SK-N-SH treated with all-trans-retinoic acid at 6 μM for 48 hours (cell line): ENCODE results near the gene MRPS31.
A peak's percentile ranks its signal among the peaks of the same experiment; 100 is the strongest.

Source experiments
- ATAC-seq: fragments of 200-7000 bp; cut with Tn5 transposase; 3 replicates; pipeline ENCODE4 v1.9.1; 2020; ENCODE audit warnings: mild to moderate bottlenecking, moderate library complexity
- ARNTL ChIP-seq: fragments of 450-650 bp; formaldehyde crosslinking; IDR thresholded peaks from 2 replicates; pipeline ENCODE4 v1.5.0; 2020; ENCODE audit warnings: low read depth, mild to moderate bottlenecking, moderate library complexity, borderline replicate concordance
- BACH2 ChIP-seq: fragments of 250-450 bp; sonication (Bioruptor Pico); IDR thresholded peaks from 2 replicates; pipeline ENCODE4 v1.9.0; 2021; ENCODE audit warnings: mild to moderate bottlenecking, borderline replicate concordance
- CSRNP3 ChIP-seq: fragments of 250-450 bp; sonication (Bioruptor Pico); IDR thresholded peaks from 2 replicates; pipeline ENCODE4 v1.5.1; 2021; ENCODE audit warnings: mild to moderate bottlenecking, moderate library complexity
- ESRRG ChIP-seq: fragments of 250-450 bp; sonication (Bioruptor Pico); IDR thresholded peaks from 2 replicates; pipeline ENCODE4 v1.6.1; 2021; ENCODE audit warnings: mild to moderate bottlenecking
- GLIS3 ChIP-seq: fragments of 250-450 bp; sonication (Bioruptor Pico); IDR thresholded peaks from 2 replicates; pipeline ENCODE4 v1.5.0; 2020; ENCODE audit warnings: mild to moderate bottlenecking, moderate library complexity
- ISL1 ChIP-seq: fragments of 250-450 bp; sonication (Bioruptor Pico); IDR thresholded peaks from 2 replicates; pipeline ENCODE4 v2.1.2; 2022; ENCODE audit warnings: mild to moderate bottlenecking, moderate library complexity
- POU6F1 ChIP-seq: fragments of 250-450 bp; sonication (Bioruptor Pico); IDR thresholded peaks from 2 replicates; pipeline ENCODE4 v1.8.0; 2021; ENCODE audit warnings: low read depth, mild to moderate bottlenecking, moderate library complexity, borderline replicate concordance
- PPARA ChIP-seq: fragments of 250-450 bp; sonication (Bioruptor Pico); IDR thresholded peaks from 2 replicates; pipeline ENCODE4 v1.5.0; 2020; ENCODE audit warnings: mild to moderate bottlenecking, borderline replicate concordance
- RARB ChIP-seq: fragments of 250-450 bp; sonication (Bioruptor Pico); IDR thresholded peaks from 2 replicates; pipeline ENCODE4 v1.8.0; 2021; ENCODE audit warnings: mild to moderate bottlenecking, moderate library complexity
- SNAI2 ChIP-seq: fragments of 250-450 bp; sonication (Bioruptor Pico); IDR thresholded peaks from 2 replicates; pipeline ENCODE4 v1.5.0; 2020; ENCODE audit warnings: mild to moderate bottlenecking, moderate library complexity
- TCF4 ChIP-seq: fragments of 250-450 bp; sonication (Bioruptor Pico); IDR thresholded peaks from 2 replicates; pipeline ENCODE4 v1.8.0; 2021; ENCODE audit warnings: mild to moderate bottlenecking, moderate library complexity, borderline replicate concordance
- TOX ChIP-seq: fragments of 250-450 bp; sonication (Bioruptor Pico); IDR thresholded peaks from 2 replicates; pipeline ENCODE4 v1.8.0; 2021; ENCODE audit warnings: mild to moderate bottlenecking, moderate library complexity, borderline replicate concordance
- ZC3H10 ChIP-seq: fragments of 250-450 bp; sonication (Bioruptor Pico); IDR thresholded peaks from 2 replicates; pipeline ENCODE4 v1.5.1; 2021; ENCODE audit warnings: mild to moderate bottlenecking, moderate library complexity
- ZFP3 ChIP-seq: fragments of 250-450 bp; sonication (Bioruptor Pico); IDR thresholded peaks from 2 replicates; pipeline ENCODE4 v1.5.0; 2020; ENCODE audit warnings: mild to moderate bottlenecking, moderate library complexity
- ZFP30 ChIP-seq: fragments of 450-650 bp; formaldehyde crosslinking; IDR thresholded peaks from 2 replicates; pipeline ENCODE4 v1.5.0; 2022; ENCODE audit warnings: mild to moderate bottlenecking, moderate library complexity
- ZNF565 ChIP-seq: fragments of 450-650 bp; formaldehyde crosslinking; conservative IDR thresholded peaks from 2 replicates; pipeline ENCODE4 v1.5.0; 2020; ENCODE audit warnings: low read depth, mild to moderate bottlenecking, moderate library complexity
- ZNF8 ChIP-seq: fragments of 450-650 bp; formaldehyde crosslinking; IDR thresholded peaks from 2 replicates; pipeline ENCODE4 v1.5.0; 2020; ENCODE audit warnings: mild to moderate bottlenecking, moderate library complexity
- TF ChIP-seq, protein P1 (sequence below): fragments of 250-450 bp; sonication (Bioruptor Pico); IDR thresholded peaks from 2 replicates; pipeline ENCODE4 v1.8.0; 2020; ENCODE audit warnings: mild to moderate bottlenecking, moderate library complexity, borderline replicate concordance
- TF ChIP-seq, protein P2 (sequence below): fragments of 250-450 bp; sonication (Bioruptor Pico); IDR thresholded peaks from 2 replicates; pipeline ENCODE4 v1.5.1; 2020; ENCODE audit warnings: low read depth, mild to moderate bottlenecking, moderate library complexity

The MRPS31 gene

DNA sequence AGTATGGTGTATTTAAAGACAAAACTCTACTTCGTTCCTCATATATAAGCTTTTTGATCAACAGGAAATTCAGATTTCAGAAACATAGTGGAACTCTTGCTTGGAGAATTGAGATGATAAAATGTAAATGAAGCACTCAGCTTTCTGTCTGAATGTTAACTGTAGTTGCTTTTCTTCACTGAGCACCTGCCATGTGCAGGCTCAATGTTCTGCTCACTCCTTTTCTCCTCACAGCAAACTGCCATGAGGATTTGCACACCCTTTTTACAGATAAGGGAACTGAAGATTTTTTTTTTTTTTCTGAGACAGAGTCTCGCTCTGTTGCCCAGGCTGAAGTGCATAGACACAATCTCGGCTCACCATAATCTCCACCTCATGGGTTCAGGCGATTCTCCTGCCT lies 76.6 kb downstream of the MRPS31 start:
- ATAC-seq: no peak
- TF ChIP-seq POU6F1 (CRISPR knock-in tag) (no peak), ZNF565 (CRISPR knock-in tag) (no peak), ZFP30 (CRISPR knock-in tag) (no peak), TOX (no peak), PPARA (CRISPR knock-in tag) (no peak), ZFP3 (CRISPR knock-in tag) (no peak), ZC3H10 (CRISPR knock-in tag) (no peak), SNAI2 (CRISPR knock-in tag) (no peak), RARB (CRISPR knock-in tag) (no peak), CSRNP3 (CRISPR knock-in tag) (no peak), TCF4 (no peak), ISL1 (CRISPR knock-in tag) (no peak), ZNF8 (CRISPR knock-in tag) (no peak)
- TF ChIP-seq, protein P1, sequence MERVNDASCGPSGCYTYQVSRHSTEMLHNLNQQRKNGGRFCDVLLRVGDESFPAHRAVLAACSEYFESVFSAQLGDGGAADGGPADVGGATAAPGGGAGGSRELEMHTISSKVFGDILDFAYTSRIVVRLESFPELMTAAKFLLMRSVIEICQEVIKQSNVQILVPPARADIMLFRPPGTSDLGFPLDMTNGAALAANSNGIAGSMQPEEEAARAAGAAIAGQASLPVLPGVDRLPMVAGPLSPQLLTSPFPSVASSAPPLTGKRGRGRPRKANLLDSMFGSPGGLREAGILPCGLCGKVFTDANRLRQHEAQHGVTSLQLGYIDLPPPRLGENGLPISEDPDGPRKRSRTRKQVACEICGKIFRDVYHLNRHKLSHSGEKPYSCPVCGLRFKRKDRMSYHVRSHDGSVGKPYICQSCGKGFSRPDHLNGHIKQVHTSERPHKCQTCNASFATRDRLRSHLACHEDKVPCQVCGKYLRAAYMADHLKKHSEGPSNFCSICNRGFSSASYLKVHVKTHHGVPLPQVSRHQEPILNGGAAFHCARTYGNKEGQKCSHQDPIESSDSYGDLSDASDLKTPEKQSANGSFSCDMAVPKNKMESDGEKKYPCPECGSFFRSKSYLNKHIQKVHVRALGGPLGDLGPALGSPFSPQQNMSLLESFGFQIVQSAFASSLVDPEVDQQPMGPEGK (CRISPR knock-in tag): no peak
- TF ChIP-seq, protein P2, sequence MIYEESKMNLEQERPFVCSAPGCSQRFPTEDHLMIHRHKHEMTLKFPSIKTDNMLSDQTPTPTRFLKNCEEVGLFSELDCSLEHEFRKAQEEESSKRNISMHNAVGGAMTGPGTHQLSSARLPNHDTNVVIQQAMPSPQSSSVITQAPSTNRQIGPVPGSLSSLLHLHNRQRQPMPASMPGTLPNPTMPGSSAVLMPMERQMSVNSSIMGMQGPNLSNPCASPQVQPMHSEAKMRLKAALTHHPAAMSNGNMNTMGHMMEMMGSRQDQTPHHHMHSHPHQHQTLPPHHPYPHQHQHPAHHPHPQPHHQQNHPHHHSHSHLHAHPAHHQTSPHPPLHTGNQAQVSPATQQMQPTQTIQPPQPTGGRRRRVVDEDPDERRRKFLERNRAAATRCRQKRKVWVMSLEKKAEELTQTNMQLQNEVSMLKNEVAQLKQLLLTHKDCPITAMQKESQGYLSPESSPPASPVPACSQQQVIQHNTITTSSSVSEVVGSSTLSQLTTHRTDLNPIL (CRISPR knock-in tag): no peak

DNA sequence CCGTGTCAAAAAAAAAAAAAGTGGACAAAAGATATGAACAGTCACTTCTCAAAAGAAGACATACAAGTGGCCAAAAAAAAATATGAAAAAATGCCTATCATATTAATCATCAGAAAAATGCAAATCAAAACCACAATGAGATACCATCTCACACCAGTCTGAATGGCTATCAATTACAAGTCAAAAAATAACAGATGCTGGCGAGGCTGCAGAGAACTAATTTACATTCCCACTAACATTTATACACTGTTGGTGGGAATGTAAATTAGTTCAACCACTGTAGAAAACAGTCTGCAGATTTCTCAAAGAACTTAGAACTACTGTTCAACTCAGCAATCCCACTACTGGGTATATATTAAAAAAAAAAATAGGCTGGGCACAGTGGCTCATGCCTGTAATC lies 78.0 kb downstream of the MRPS31 start:
- TF ChIP-seq, protein P2 (CRISPR knock-in tag): no peak
- TF ChIP-seq POU6F1 (CRISPR knock-in tag) (no peak), ISL1 (CRISPR knock-in tag) (0 out of 2 replicates have a peak, but pooled peaks have one; percentile 13), ZNF565 (CRISPR knock-in tag) (no peak), TOX (peak; percentile 50; the same call in 1 of the 2 replicates), ZFP30 (CRISPR knock-in tag) (no peak)
- TF ChIP-seq, protein P1 (CRISPR knock-in tag): no peak
- TF ChIP-seq, all 23 proteins: peak for 2
- peak; percentile 74 for ATAC-seq

DNA sequence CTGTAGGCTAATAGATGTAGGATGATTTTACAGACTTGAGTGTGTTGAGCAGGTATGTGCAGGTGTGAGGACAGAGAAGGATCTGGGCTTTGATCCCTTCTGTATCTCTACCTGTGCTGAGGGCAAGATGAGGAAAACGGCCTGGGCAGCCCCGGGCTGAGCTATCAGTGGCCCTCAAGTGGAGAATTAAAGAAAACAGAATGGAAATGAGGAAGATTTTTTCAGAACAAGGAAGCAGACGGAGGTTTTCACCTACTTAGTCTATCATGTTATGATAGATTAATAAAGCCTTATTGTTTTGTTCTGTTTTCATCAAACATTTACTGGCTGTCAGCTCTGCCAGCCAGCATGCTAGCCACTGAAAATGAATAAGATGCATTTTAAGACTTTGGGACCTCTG lies 82.2 kb downstream of the MRPS31 start:
- TF ChIP-seq, protein P2 (CRISPR knock-in tag): no peak
- TF ChIP-seq POU6F1 (CRISPR knock-in tag) (no peak), ZFP3 (CRISPR knock-in tag) (no peak), BACH2 (CRISPR knock-in tag) (no peak), SNAI2 (CRISPR knock-in tag) (no peak), GLIS3 (CRISPR knock-in tag) (no peak), ARNTL (CRISPR knock-in tag) (no peak), ESRRG (CRISPR knock-in tag) (no peak)
- no peak for ATAC-seq
